ENCODE measurements around the gene IL16. TPM values are rescaled to one million over a fixed set of nuclear protein-coding genes. Genes with fewer than 3 reads are reported as not detected.
A peak's percentile ranks its signal among the peaks of the same experiment; 100 is the strongest.

IL16 gene
- total and polyA plus RNA-seq, 4 donors: 4.3 to 6.6 (median 5.1) TPM

GRCh38 chr15:81295486-81296121 is 98.9 kb downstream of the IL16 start:
- Histone ChIP-seq H3K36me3 (ENCODE audit: control insufficient read depth, insufficient read depth, low read length) (no peaks in the 10 kb centered on the region), H3K4me3 (ENCODE audit: low read depth, low read length) (no peak overlapping the region), H3K27me3 (ENCODE audit: control insufficient read depth, insufficient read depth, low read length) (no peaks in the 10 kb centered on the region), H3K27ac (ENCODE audit: low read depth, low read length) (no peak overlapping the region), H3K9me3 (ENCODE audit: control insufficient read depth, insufficient read depth, low read length) (no peaks in the 10 kb centered on the region), H3K4me1 (ENCODE audit: control insufficient read depth, insufficient read depth, low read length) (peaks cover 6% of the 10 kb centered on the region)
- DNase-seq (ENCODE audit: low read depth in 4 of 6, low spot score in 6 of 6): no peak
- no CpG with 5 or more reads among the region's 5 CpGs for WGBS (ENCODE audit: insufficient coverage)

GRCh38 chr15:81296186-81296585 is 99.5 kb downstream of the IL16 start:
- Histone ChIP-seq H3K36me3 (ENCODE audit: control insufficient read depth, insufficient read depth, low read length) (no peaks in the 10 kb centered on the region), H3K4me1 (ENCODE audit: control insufficient read depth, insufficient read depth, low read length) (peaks cover 6% of the 10 kb centered on the region), H3K27ac (ENCODE audit: low read depth, low read length) (no peak overlapping the region), H3K27me3 (ENCODE audit: control insufficient read depth, insufficient read depth, low read length) (no peaks in the 10 kb centered on the region), H3K4me3 (ENCODE audit: low read depth, low read length) (no peak overlapping the region), H3K9me3 (ENCODE audit: control insufficient read depth, insufficient read depth, low read length) (no peaks in the 10 kb centered on the region)
- WGBS (ENCODE audit: insufficient coverage): 69% methylated on average over 2 of the region's 2 CpGs
- no peak for DNase-seq (ENCODE audit: low read depth in 4 of 6, low spot score in 6 of 6)

- H3K27ac ChIP-seq (ENCODE audit: low read depth, low read length): no peak overlapping the region
- peaks cover 6% of the 10 kb centered on the region for H3K4me1 ChIP-seq (ENCODE audit: control insufficient read depth, insufficient read depth, low read length)
- H3K4me3 ChIP-seq (ENCODE audit: low read depth, low read length): no peak overlapping the region
- peak in 1 of 6 donors; percentile 27 for DNase-seq (ENCODE audit: low read depth in 4 of 6, low spot score in 6 of 6)
- WGBS (ENCODE audit: insufficient coverage): 68% methylated on average over 11 of the region's 11 CpGs
- H3K9me3 ChIP-seq (ENCODE audit: control insufficient read depth, insufficient read depth, low read length): no peaks in the 10 kb centered on the region
- H3K36me3 ChIP-seq (ENCODE audit: control insufficient read depth, insufficient read depth, low read length): no peaks in the 10 kb centered on the region
- no peaks in the 10 kb centered on the region for H3K27me3 ChIP-seq (ENCODE audit: control insufficient read depth, insufficient read depth, low read length)
Observed at GRCh38 chr15:81296673-81297072, 100.0 kb downstream of the IL16 start.

GRCh38 chr15:81297147-81297572 is 100.5 kb downstream of the IL16 start:
- WGBS (ENCODE audit: insufficient coverage): 90% methylated on average over 2 of the region's 3 CpGs

GRCh38 chr15:81297603-81298575 is 101.2 kb downstream of the IL16 start:
- 85% methylated on average over 2 of the region's 4 CpGs for WGBS (ENCODE audit: insufficient coverage)
- no peak overlapping the region for H3K4me3 ChIP-seq (ENCODE audit: low read depth, low read length)
- H3K4me1 ChIP-seq (ENCODE audit: control insufficient read depth, insufficient read depth, low read length): peaks cover 6% of the 10 kb centered on the region
- no peaks in the 10 kb centered on the region for H3K9me3 ChIP-seq (ENCODE audit: control insufficient read depth, insufficient read depth, low read length)
- no peak overlapping the region for H3K27ac ChIP-seq (ENCODE audit: low read depth, low read length)
- H3K27me3 ChIP-seq (ENCODE audit: control insufficient read depth, insufficient read depth, low read length): no peaks in the 10 kb centered on the region
- H3K36me3 ChIP-seq (ENCODE audit: control insufficient read depth, insufficient read depth, low read length): no peaks in the 10 kb centered on the region
- DNase-seq (ENCODE audit: low read depth in 4 of 6, low spot score in 6 of 6): no peak

More at GRCh38 chr15:81297147-81297572, 100.5 kb downstream of the IL16 start:
- H3K9me3 ChIP-seq (ENCODE audit: control insufficient read depth, insufficient read depth, low read length): no peaks in the 10 kb centered on the region
- H3K36me3 ChIP-seq (ENCODE audit: control insufficient read depth, insufficient read depth, low read length): no peaks in the 10 kb centered on the region
- no peak for DNase-seq (ENCODE audit: low read depth in 4 of 6, low spot score in 6 of 6)
- H3K4me1 ChIP-seq (ENCODE audit: control insufficient read depth, insufficient read depth, low read length): peaks cover 6% of the 10 kb centered on the region
- H3K27me3 ChIP-seq (ENCODE audit: control insufficient read depth, insufficient read depth, low read length): no peaks in the 10 kb centered on the region
- no peak overlapping the region for H3K4me3 ChIP-seq (ENCODE audit: low read depth, low read length)
- H3K27ac ChIP-seq (ENCODE audit: low read depth, low read length): no peak overlapping the region

GRCh38 chr15:81298611-81299010 is 101.9 kb downstream of the IL16 start:
- Histone ChIP-seq H3K27me3 (ENCODE audit: control insufficient read depth, insufficient read depth, low read length) (no peaks in the 10 kb centered on the region), H3K27ac (ENCODE audit: low read depth, low read length) (no peak overlapping the region), H3K36me3 (ENCODE audit: control insufficient read depth, insufficient read depth, low read length) (no peaks in the 10 kb centered on the region), H3K4me1 (ENCODE audit: control insufficient read depth, insufficient read depth, low read length) (peaks cover 10% of the 10 kb centered on the region), H3K9me3 (ENCODE audit: control insufficient read depth, insufficient read depth, low read length) (no peaks in the 10 kb centered on the region), H3K4me3 (ENCODE audit: low read depth, low read length) (no peak overlapping the region)
- DNase-seq (ENCODE audit: low read depth in 4 of 6, low spot score in 6 of 6): no peak
- WGBS (ENCODE audit: insufficient coverage): 84% methylated on average over 6 of the region's 6 CpGs

- Histone ChIP-seq H3K4me1 (ENCODE audit: control insufficient read depth, insufficient read depth, low read length) (peaks cover 14% of the 10 kb centered on the region), H3K27me3 (ENCODE audit: control insufficient read depth, insufficient read depth, low read length) (no peaks in the 10 kb centered on the region), H3K27ac (ENCODE audit: low read depth, low read length) (no peak overlapping the region), H3K9me3 (ENCODE audit: control insufficient read depth, insufficient read depth, low read length) (no peaks in the 10 kb centered on the region), H3K4me3 (ENCODE audit: low read depth, low read length) (no peak overlapping the region), H3K36me3 (ENCODE audit: control insufficient read depth, insufficient read depth, low read length) (no peaks in the 10 kb centered on the region)
- DNase-seq (ENCODE audit: low read depth in 4 of 6, low spot score in 6 of 6): no peak
- 95% methylated on average over 3 of the region's 3 CpGs for WGBS (ENCODE audit: insufficient coverage)
Observed at GRCh38 chr15:81299156-81299555, 102.5 kb downstream of the IL16 start.

- Histone ChIP-seq H3K27me3 (ENCODE audit: control insufficient read depth, insufficient read depth, low read length) (no peaks in the 10 kb centered on the region), H3K36me3 (ENCODE audit: control insufficient read depth, insufficient read depth, low read length) (no peaks in the 10 kb centered on the region), H3K4me1 (ENCODE audit: control insufficient read depth, insufficient read depth, low read length) (peaks cover 9% of the 10 kb centered on the region), H3K4me3 (ENCODE audit: low read depth, low read length) (no peak overlapping the region), H3K27ac (ENCODE audit: low read depth, low read length) (no peak overlapping the region), H3K9me3 (ENCODE audit: control insufficient read depth, insufficient read depth, low read length) (no peaks in the 10 kb centered on the region)
- no peak for DNase-seq (ENCODE audit: low read depth in 4 of 6, low spot score in 6 of 6)
- 96% methylated on average over 13 of the region's 14 CpGs for WGBS (ENCODE audit: insufficient coverage)
Observed at GRCh38 chr15:81299630-81300273, 103.1 kb downstream of the IL16 start.

- no peak for DNase-seq (ENCODE audit: low read depth in 4 of 6, low spot score in 6 of 6)
- H3K4me3 ChIP-seq (ENCODE audit: low read depth, low read length): no peak overlapping the region
- H3K4me1 ChIP-seq (ENCODE audit: control insufficient read depth, insufficient read depth, low read length): peaks cover 9% of the 10 kb centered on the region
- H3K27me3 ChIP-seq (ENCODE audit: control insufficient read depth, insufficient read depth, low read length): no peaks in the 10 kb centered on the region
- no peaks in the 10 kb centered on the region for H3K36me3 ChIP-seq (ENCODE audit: control insufficient read depth, insufficient read depth, low read length)
- H3K27ac ChIP-seq (ENCODE audit: low read depth, low read length): no peak overlapping the region
- 98% methylated on average over 4 of the region's 4 CpGs for WGBS (ENCODE audit: insufficient coverage)
- H3K9me3 ChIP-seq (ENCODE audit: control insufficient read depth, insufficient read depth, low read length): no peaks in the 10 kb centered on the region
Observed at GRCh38 chr15:81301385-81301784, 104.7 kb downstream of the IL16 start.
